Activated T-cell treated with anti-CD3 and anti-CD28 coated beads, Interleukin-2, amount 50 U/mL, for 24 hours (primary cell): Measurements from ENCODE around the gene DUOXA2.
A peak's percentile ranks its signal among the peaks of the same experiment; 100 is the strongest.

Experiments
- DNase-seq: peaks from one replicate; pipeline ENCODE4 v3.0.0-alpha.2; 2020
- H3K27ac Mint-ChIP-seq: 2 replicates; pipeline ENCODE4 v1.8.0; 2020; ENCODE audit warnings: mild to moderate bottlenecking, mixed read lengths
- H3K27me3 Mint-ChIP-seq: 2 replicates; pipeline ENCODE4 v1.8.0; 2020; ENCODE audit warnings: mixed read lengths
- H3K36me3 Mint-ChIP-seq: 2 replicates; pipeline ENCODE4 v1.8.0; 2020; ENCODE audit warnings: low read depth, mixed read lengths
- H3K4me1 Mint-ChIP-seq: 2 replicates; pipeline ENCODE4 v1.8.0; 2020; ENCODE audit warnings: low read depth, mixed read lengths
- H3K4me3 Mint-ChIP-seq: 2 replicates; pipeline ENCODE4 v1.8.0; 2020; ENCODE audit warnings: mild to moderate bottlenecking, moderate library complexity, mixed read lengths
- H3K9me3 Mint-ChIP-seq: 2 replicates; pipeline ENCODE4 v1.8.0; 2020; ENCODE audit warnings: mixed read lengths

Gene DUOXA2

DNA sequence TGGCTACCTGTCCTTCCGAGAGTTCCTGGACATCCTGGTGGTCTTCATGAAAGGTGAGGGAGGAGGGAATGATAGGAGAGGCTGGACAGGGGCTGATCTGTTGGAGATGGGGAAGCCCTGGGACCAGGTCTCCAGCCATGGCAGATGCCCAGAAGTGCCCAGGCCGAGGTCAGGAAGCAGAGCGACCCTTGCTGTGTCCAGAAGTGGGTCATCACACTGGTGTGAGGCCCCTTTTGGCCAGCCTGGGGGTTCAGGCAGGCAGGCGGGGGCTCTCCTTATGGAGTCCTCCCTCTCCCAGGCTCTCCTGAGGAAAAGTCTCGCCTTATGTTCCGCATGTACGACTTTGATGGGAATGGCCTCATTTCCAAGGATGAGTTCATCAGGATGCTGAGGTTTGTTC is 33.5 kb downstream of the DUOXA2 start:
- no peaks in the 10 kb centered on the region for H3K9me3 Mint-ChIP-seq
- no peak overlapping the region for H3K4me3 Mint-ChIP-seq
- H3K27ac Mint-ChIP-seq, result no peak overlapping the region
- no peak for DNase-seq
- H3K36me3 Mint-ChIP-seq, result peaks cover 14% of the 10 kb centered on the region
- no peaks in the 10 kb centered on the region for H3K4me1 Mint-ChIP-seq
- H3K27me3 Mint-ChIP-seq, result no peaks in the 10 kb centered on the region

DNA sequence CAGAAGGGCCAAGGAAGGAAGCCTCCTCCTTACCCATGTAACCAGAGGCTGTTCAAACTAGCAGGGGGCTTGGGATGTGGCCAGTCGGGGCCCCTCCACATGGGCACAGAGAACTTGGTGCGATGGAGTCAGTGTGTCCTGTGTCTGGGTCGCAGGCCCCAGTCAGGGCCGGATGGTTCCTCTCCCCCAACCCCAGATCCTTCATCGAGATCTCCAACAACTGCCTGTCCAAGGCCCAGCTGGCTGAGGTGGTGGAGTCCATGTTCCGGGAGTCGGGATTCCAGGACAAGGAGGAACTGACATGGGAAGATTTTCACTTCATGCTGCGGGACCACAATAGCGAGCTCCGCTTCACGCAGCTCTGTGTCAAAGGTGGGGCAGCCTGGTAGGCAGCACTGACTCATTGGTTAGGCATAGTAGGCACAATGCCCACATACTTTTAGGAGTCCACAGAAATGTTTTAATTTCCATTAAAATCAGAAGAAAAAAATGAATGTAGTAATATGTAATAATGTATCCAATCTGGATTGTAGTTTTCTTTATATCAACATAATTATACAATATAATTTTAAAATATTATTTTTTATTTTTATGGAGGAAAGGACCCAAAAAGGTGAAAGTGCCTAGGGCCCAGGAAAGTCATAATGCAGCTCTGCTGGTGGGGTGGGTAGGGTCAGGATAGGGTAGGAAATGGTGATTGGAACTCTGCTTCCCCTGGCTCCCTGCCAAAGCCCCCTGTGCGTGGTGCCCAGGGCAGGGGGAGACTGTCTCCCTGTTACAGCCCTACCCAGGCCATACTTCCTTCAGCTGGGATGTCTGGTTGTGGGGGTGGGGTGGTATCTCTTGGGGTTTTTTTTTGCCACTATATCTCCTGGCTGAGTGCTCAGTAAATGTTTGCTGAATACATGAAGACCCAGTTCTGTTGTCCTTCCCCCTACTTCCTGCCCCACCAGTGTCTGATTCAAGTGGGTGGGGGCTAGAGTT is 34.2 kb downstream of the DUOXA2 start:
- no peaks in the 10 kb centered on the region for H3K4me1 Mint-ChIP-seq
- no peaks in the 10 kb centered on the region for H3K9me3 Mint-ChIP-seq
- no peaks in the 10 kb centered on the region for H3K27me3 Mint-ChIP-seq
- H3K4me3 Mint-ChIP-seq, result no peak overlapping the region
- no peak for DNase-seq
- H3K36me3 Mint-ChIP-seq, result peaks cover 15% of the 10 kb centered on the region
- H3K27ac Mint-ChIP-seq, result no peak overlapping the region

- no peaks in the 10 kb centered on the region for H3K27me3 Mint-ChIP-seq
- DNase-seq, result no peak
- H3K36me3 Mint-ChIP-seq, result peaks cover 15% of the 10 kb centered on the region
- H3K27ac Mint-ChIP-seq, result no peak overlapping the region
- H3K4me1 Mint-ChIP-seq, result no peaks in the 10 kb centered on the region
- no peak overlapping the region for H3K4me3 Mint-ChIP-seq
- no peaks in the 10 kb centered on the region for H3K9me3 Mint-ChIP-seq
Observed at GRCh38 chr15:45149060-45149459, 34.9 kb downstream of the DUOXA2 start.

GRCh38 chr15:45150481-45150880 is 36.4 kb downstream of the DUOXA2 start:
- Mint-ChIP-seq H3K4me3 (no peak overlapping the region), H3K27ac (no peak overlapping the region), H3K36me3 (peaks cover 15% of the 10 kb centered on the region), H3K4me1 (no peaks in the 10 kb centered on the region), H3K9me3 (no peaks in the 10 kb centered on the region), H3K27me3 (no peaks in the 10 kb centered on the region)
- no peak for DNase-seq

- H3K9me3 Mint-ChIP-seq, result no peaks in the 10 kb centered on the region
- H3K4me1 Mint-ChIP-seq, result no peaks in the 10 kb centered on the region
- peaks cover 15% of the 10 kb centered on the region for H3K36me3 Mint-ChIP-seq
- no peaks in the 10 kb centered on the region for H3K27me3 Mint-ChIP-seq
- H3K27ac Mint-ChIP-seq, result no peak overlapping the region
- H3K4me3 Mint-ChIP-seq, result no peak overlapping the region
- DNase-seq, result no peak
Observed at GRCh38 chr15:45150997-45151396, 36.9 kb downstream of the DUOXA2 start.

- no peak for DNase-seq
- Mint-ChIP-seq H3K9me3 (no peaks in the 10 kb centered on the region), H3K36me3 (peaks cover 15% of the 10 kb centered on the region), H3K4me1 (peaks cover 1% of the 10 kb centered on the region), H3K27ac (no peak overlapping the region), H3K27me3 (no peaks in the 10 kb centered on the region), H3K4me3 (no peak overlapping the region)
Observed at GRCh38 chr15:45151998-45152828, 38.1 kb downstream of the DUOXA2 start.

DNA sequence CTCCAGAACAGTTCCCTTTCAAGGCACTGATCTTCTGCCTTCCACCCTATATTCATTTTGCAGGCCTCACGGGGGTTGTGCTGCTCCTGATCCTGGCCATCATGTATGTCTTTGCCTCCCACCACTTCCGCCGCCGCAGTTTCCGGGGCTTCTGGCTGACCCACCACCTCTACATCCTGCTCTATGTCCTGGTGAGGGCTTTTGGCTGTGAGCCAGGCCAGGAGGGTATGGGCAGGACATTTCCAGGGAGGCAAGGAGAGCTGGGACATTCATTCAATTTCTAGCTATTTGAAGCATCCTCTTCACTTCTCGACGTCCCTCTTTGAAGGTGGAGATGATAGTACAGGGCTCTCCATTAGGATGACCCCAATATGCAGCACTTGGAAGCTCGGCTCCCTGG is 41.6 kb downstream of the DUOXA2 start:
- Mint-ChIP-seq H3K36me3 (peaks cover 16% of the 10 kb centered on the region), H3K4me3 (no peak overlapping the region), H3K27me3 (no peaks in the 10 kb centered on the region)

DNA sequence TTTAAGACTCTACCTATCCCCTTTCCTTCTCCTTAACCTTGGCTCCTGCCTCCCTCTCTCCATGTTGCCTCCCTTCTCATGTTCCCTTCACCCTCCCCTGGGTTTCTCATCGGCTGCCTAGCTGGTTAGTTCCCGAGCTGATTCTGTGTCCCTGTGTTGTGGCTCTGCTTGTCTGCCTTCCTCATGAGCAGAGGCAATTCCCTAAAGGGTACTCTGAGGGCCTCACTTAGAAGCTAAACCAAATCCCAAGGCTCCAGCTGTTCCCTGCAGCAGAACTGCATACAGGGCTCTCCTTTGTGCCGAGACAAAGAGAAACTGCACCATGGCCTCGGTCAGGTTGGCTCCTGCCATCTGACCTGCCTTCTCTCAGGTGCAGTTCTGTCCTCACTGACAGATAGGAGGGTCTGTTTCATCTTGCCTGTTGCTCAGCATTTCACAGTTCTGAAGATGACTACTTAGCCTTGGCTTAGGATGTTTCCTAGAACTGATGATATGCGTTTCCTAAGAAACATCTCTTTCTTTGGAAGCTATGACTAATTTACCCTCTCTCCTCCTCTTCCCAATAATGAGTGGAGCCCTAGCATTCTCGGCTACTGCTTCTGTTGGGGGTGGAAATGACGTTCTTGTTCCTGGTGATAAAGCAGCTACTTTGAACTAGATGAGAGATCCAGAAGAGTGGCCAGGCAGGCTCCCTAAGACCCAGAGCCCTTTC is 42.8 kb downstream of the DUOXA2 start:
- Mint-ChIP-seq H3K4me1 (peaks cover 9% of the 10 kb centered on the region), H3K27me3 (no peaks in the 10 kb centered on the region), H3K27ac (peak overlapping the region; percentile 4), H3K4me3 (no peak overlapping the region), H3K36me3 (peaks cover 10% of the 10 kb centered on the region), H3K9me3 (no peaks in the 10 kb centered on the region)
- DNase-seq, result no peak

More for the DNA sequence above, 41.6 kb downstream of the DUOXA2 start:
- Mint-ChIP-seq H3K9me3 (no peaks in the 10 kb centered on the region), H3K27ac (no peak overlapping the region), H3K4me1 (peaks cover 9% of the 10 kb centered on the region)
- no peak for DNase-seq

DNA sequence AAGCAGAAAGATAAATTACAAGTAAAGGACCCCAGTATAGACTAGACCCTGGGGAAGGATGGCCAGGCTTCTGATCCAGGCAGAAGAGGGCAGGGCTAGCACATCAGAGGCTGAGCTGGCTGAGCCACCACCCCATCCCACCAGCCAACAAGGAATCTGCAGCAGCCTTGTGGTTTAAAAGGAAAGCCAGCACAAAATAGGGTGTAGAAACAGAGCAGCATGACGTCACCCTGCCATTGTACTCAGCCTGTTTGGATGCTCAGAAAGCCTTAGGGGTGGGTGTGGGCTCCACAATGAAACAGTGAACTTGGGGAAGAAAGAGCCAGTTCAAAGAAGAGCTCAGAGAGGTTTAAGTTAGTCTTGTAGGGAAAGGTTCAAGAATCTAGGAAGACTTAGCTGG is 43.8 kb downstream of the DUOXA2 start:
- Mint-ChIP-seq H3K4me3 (no peak overlapping the region), H3K9me3 (no peaks in the 10 kb centered on the region), H3K27ac (no peak overlapping the region), H3K4me1 (peaks cover 9% of the 10 kb centered on the region), H3K27me3 (no peaks in the 10 kb centered on the region), H3K36me3 (peaks cover 2% of the 10 kb centered on the region)
- no peak for DNase-seq

DNA sequence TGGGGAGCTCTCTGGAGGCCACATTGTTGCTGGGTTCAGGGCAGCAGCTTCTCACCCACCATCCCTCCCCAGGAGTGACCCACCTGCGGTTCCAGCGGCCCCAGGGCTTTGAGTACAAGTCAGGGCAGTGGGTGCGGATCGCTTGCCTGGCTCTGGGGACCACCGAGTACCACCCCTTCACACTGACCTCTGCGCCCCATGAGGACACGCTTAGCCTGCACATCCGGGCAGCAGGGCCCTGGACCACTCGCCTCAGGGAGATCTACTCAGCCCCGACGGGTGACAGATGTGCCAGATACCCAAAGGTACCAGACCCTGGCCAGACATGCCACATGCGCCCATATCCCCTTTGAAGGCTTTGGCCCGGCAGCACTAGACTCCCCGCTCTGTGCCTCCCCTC is 47.5 kb downstream of the DUOXA2 start:
- Mint-ChIP-seq H3K4me3 (no peak overlapping the region), H3K9me3 (no peaks in the 10 kb centered on the region), H3K4me1 (peaks cover 22% of the 10 kb centered on the region), H3K36me3 (peaks cover 2% of the 10 kb centered on the region), H3K27me3 (no peaks in the 10 kb centered on the region), H3K27ac (no peak overlapping the region)
- DNase-seq, result no peak

GRCh38 chr15:45162771-45163507 is 48.8 kb downstream of the DUOXA2 start:
- peaks cover 16% of the 10 kb centered on the region for H3K4me1 Mint-ChIP-seq
- peak; percentile 74 for DNase-seq
- H3K27ac Mint-ChIP-seq, result no peak overlapping the region

GRCh38 chr15:45163508-45163856 is 49.4 kb downstream of the DUOXA2 start:
- no peak overlapping the region for H3K4me3 Mint-ChIP-seq
- no peaks in the 10 kb centered on the region for H3K27me3 Mint-ChIP-seq
- no peak for DNase-seq
- H3K36me3 Mint-ChIP-seq, result peaks cover 4% of the 10 kb centered on the region
- no peaks in the 10 kb centered on the region for H3K9me3 Mint-ChIP-seq
- H3K27ac Mint-ChIP-seq, result no peak overlapping the region
- H3K4me1 Mint-ChIP-seq, result peaks cover 14% of the 10 kb centered on the region

More at GRCh38 chr15:45162771-45163507, 48.8 kb downstream of the DUOXA2 start:
- Mint-ChIP-seq H3K36me3 (peaks cover 4% of the 10 kb centered on the region), H3K9me3 (no peaks in the 10 kb centered on the region), H3K4me3 (no peak overlapping the region), H3K27me3 (no peaks in the 10 kb centered on the region)

- Mint-ChIP-seq H3K4me1 (peaks cover 13% of the 10 kb centered on the region), H3K36me3 (peaks cover 4% of the 10 kb centered on the region), H3K9me3 (no peaks in the 10 kb centered on the region), H3K4me3 (peak overlapping the region; percentile 74), H3K27me3 (no peaks in the 10 kb centered on the region), H3K27ac (peak overlapping the region; percentile 41)
- DNase-seq, result no peak
Observed at GRCh38 chr15:45164914-45165313, 50.8 kb downstream of the DUOXA2 start.

- peaks cover 13% of the 10 kb centered on the region for H3K4me1 Mint-ChIP-seq
- DNase-seq, result no peak
- no peaks in the 10 kb centered on the region for H3K27me3 Mint-ChIP-seq
- peaks cover 4% of the 10 kb centered on the region for H3K36me3 Mint-ChIP-seq
- H3K9me3 Mint-ChIP-seq, result no peaks in the 10 kb centered on the region
- peak overlapping the region; percentile 74 for H3K4me3 Mint-ChIP-seq
- peak overlapping the region; percentile 92 for H3K27ac Mint-ChIP-seq
Observed at GRCh38 chr15:45165536-45165935, 51.4 kb downstream of the DUOXA2 start.
